HG03280 (cell line): ENCODE measurements around the gene FCMR.
A peak's percentile ranks its signal among the peaks of the same experiment; 100 is the strongest.

Experiments
- ATAC-seq: cut with Tn5 transposase; IDR thresholded peaks from one replicate; pipeline ENCODE4 v1.9.1; 2021; ENCODE audit warnings: mild to moderate bottlenecking, moderate library complexity; ENCODE audit not compliant: unreplicated experiment

Gene FCMR

GRCh38 chr1:206951318-206952100 lies 29.8 kb upstream of the FCMR start:
- no peak for ATAC-seq

DNA sequence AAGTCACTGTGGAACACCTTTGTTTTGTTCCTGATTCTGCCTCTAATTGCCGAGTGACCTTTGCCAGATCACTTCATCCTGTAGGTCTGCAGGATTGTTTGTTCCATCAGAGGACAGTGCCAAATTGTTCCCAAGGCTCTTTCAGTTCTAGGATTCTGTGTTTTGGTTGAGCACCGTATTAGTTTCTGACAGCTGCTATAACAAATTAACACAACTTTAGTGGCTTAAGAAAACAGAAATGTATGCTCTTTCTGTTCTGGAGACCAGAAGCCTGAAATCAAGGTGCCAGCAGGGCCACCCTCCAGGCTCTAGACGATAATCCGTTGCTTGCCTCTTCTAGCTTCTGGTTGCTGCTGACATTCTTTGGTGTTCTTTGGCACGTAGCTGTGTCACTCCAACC lies 27.9 kb upstream of the FCMR start:
- ATAC-seq, result no peak

- ATAC-seq, result no peak
Measured at GRCh38 chr1:206949208-206949607, 27.5 kb upstream of the FCMR start.

DNA sequence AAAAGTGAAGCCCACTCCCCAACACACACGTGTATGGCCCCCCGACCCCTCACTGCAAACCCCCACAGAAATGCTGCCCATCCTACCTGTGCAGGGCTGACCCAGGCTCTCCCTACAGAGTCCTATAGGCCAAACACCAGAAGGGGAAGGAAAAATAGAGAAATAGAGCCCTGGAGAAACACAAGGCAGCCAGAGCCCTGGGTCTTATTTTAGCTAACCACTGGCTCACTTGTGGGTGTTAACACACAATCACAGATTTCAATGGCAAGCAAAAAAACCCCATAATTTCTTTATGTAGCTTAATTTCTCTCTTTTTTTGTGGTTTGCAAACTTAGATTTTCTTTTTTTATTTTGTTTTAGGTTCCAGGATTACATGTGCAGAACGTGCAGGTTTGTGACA lies 25.5 kb upstream of the FCMR start:
- ATAC-seq, result no peak

DNA sequence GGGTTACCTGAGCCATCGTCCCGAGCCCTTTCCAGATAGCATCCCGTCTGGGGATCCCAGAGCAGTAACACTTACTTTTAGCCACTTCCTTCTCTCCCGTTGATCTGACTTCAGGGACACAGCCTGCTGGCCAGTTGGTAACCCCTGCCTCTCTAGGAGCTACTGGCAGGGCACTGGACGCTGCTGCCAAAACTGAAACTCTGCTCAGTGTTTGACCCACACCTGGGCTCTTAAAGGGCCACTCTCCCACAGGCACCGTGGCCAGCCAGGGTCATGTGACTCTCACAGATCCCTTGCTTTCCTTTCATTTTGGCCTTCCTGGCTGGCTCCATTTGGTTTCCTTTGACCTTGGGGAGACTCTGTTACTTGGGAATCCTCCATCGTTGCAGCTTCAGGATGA lies 24.5 kb upstream of the FCMR start, which contains the start of gene PIGR:
TSS of gene PIGR (minus strand) at position 206 of the 400 bp plus-strand sequence. CDS start 5,935 bp downstream, outside the sequence.
- ATAC-seq, result no peak

- no peak for ATAC-seq
Measured at GRCh38 chr1:206945779-206946178, 24.0 kb upstream of the FCMR start.

DNA sequence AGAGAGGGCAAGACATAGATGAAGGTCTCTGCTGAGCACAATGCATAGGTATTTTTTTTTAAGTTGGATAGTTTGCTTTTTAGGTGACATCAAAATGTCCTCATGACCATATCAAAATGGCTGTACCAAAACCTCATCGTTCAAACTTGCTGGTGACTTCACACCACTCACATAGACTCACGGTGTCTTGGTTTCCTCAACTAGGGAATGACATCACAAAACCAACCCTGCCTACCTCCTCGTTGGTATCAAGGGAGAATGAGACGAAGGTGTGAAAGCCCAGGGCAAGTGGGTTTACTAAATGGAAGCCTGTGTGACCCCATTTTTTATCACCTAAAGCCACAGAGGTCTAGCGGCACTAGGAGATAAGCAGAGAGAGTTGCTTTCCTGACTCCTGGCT lies 23.0 kb upstream of the FCMR start:
- ATAC-seq, result no peak

DNA sequence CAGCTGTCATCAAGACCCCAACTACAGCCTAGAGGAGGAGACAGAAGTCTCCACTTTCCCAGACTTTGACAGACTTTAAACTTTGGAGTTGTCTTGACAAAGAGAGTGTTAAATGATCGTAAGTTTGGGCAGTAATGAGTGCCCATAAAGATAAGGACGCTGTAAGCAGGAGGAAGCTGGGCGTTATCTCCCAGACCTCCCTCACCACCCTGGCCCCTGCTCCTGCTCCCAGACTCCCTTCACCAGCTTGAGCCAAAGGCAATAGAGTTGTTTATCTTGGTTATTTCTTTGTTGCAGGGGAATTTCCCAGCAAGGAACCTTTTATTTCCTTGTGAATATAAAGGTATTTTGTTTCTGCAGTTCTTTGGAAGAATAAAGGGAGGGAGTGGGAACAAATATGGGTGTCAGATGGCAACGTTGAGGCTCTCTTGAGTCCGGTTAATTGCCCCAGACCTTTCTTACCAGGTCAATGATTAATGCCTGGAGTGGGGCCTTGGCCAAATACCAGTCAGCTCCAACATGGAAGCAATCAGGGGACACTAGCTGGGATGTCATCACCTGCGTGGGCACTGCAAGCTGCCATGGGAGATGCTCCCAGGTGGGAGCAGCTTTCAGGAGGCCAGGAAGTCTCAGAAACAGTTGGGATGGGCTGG lies 20.2 kb upstream of the FCMR start:
- no peak for ATAC-seq

GRCh38 chr1:206940588-206940936 lies 18.8 kb upstream of the FCMR start:
- no peak for ATAC-seq

DNA sequence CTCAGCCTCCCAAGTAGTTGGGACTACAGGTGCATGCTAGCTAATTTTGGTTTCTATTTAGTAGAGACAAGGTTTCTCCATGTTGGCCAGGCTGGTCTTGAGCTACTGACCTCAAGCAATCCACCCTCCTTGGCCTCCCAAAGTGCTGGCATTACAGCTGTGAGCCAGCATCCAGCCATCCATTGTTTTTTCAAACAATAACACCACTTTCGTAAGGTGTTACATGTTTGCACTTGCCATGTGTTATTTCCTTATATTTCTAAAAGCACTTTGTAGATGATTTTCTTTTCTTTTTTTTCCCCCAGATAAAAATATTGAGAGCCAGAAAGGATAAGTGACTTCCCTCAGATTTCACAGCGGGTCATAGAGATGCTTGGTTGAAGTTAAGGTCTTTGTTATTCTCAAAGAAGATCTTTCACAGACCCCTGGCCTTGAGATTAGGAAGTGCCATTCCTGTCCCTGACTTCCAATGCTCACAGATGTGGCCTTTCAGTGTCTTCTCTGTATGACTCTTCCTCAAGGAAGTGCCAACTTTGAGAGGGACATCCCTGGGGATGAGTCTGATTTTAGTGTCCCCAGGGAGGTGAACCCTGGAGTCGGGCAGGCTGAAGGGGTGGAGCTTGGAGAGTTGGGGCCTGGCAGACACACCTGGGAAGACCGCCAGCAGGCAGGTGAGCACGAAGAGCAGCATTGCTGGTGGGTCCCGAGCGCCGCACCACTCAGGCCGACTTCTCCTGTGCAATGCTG lies 18.3 kb upstream of the FCMR start:
- no peak for ATAC-seq

DNA sequence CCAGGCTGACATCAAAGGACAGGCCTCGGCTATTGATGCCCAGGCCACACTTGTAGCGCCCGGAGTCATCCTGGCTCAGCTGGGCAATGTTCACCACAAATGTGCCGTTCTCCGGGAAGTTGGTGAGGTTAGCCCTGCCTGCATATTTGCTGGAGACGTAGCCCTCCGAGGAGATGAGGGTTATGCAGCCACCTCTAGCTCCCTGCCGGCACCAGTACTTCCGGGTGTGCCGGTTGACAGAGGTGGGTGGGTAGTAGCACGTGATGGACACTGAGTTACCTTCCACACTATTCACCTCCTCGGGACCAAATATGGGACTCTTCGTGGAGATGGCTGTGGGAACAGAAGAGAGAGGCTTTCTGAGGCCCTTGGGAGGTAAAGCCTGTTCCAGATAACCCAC lies 17.4 kb upstream of the FCMR start:
- ATAC-seq, result no peak

GRCh38 chr1:206937425-206937824 lies 15.7 kb upstream of the FCMR start:
- no peak for ATAC-seq

GRCh38 chr1:206935491-206936067 lies 13.8 kb upstream of the FCMR start:
- ATAC-seq, result no peak

- ATAC-seq, result no peak
Measured at GRCh38 chr1:206933333-206933945, 11.7 kb upstream of the FCMR start.

DNA sequence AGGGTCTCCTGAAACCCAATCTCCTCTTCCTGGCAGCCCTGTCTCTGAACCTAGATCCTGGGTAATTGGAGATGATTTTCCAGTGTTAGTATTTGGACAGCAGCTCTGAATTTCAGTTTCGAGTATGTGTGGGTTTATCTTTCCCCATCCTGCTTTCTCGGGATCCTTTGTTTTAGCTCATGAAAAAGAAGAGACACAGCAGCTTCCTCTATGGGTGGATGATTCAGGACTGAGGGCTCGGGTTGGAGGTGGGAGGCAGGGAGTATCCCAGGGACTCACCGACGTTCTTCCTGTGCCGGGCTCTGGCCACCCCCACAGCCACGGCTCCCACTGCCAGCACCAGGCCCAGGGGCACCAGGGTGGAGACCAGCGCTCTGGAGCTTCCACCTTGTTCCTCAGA lies 10.4 kb upstream of the FCMR start:
- no peak for ATAC-seq

DNA sequence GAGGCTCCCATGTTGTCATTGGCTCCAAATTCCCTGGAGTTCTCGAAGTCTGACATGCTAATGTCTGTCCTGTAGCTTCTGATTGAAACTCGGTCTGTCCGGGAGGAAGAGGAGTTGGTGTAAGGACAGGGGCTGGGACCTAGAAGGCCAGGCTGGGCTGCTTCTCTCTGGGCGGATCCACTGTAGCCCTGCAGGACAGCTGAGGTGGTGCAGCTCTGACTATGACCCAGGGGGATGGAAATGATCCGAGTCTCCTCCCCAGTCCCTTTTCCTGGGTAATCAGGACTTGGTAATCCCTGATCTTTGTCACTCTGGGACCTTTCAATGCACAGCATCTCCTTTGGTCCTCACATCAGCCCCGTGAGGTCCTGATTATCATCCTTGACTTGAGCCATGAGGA lies 10.0 kb upstream of the FCMR start:
- ATAC-seq, result no peak

- peak; percentile 52 for ATAC-seq
Measured at GRCh38 chr1:206930210-206930798, 8.6 kb upstream of the FCMR start.

- no peak for ATAC-seq
Measured at GRCh38 chr1:206929524-206929923, 7.8 kb upstream of the FCMR start.

GRCh38 chr1:206926286-206926685 lies 4.5 kb upstream of the FCMR start:
- no peak for ATAC-seq

- peak; percentile 59 for ATAC-seq
Measured at GRCh38 chr1:206925106-206925736, 3.5 kb upstream of the FCMR start.
